H9 (cell line): ENCODE data around the gene NAT14. TPM values are rescaled to one million over a fixed set of nuclear protein-coding genes. Genes with fewer than 3 reads are reported as not detected.

Experiments used
- DNase-seq: peaks from one replicate; pipeline ENCODE4 v3.0.0-alpha.2; 2017
- H2AFZ ChIP-seq: one replicate; pipeline ENCODE4 v1.6.1; 2013; ENCODE audit warnings: mild to moderate bottlenecking, low read length, control low read depth, moderate library complexity
- H2AK5ac ChIP-seq: 2 replicates; pipeline ENCODE4 v1.6.1; 2013; ENCODE audit warnings: low read length, control low read depth, mixed read lengths; ENCODE audit not compliant: insufficient read length
- H2BK120ac ChIP-seq: one replicate; pipeline ENCODE4 v1.6.1; 2013; ENCODE audit warnings: low read depth, mild to moderate bottlenecking, low read length, control low read depth, inconsistent platforms; ENCODE audit not compliant: poor library complexity, severe bottlenecking
- H2BK12ac ChIP-seq: 2 replicates; pipeline ENCODE4 v1.6.1; 2013; ENCODE audit warnings: low read length, control low read depth, mixed read lengths, low read depth; ENCODE audit not compliant: insufficient read length
- H2BK15ac ChIP-seq: 2 replicates; pipeline ENCODE4 v1.6.1; 2013; ENCODE audit warnings: low read depth, low read length, control low read depth
- H2BK20ac ChIP-seq: one replicate; pipeline ENCODE4 v1.6.1; 2013; ENCODE audit warnings: low read depth, mild to moderate bottlenecking, low read length, control low read depth, inconsistent platforms; ENCODE audit not compliant: poor library complexity, severe bottlenecking
- H2BK5ac ChIP-seq: 2 replicates; pipeline ENCODE4 v1.6.1; 2013; ENCODE audit warnings: low read length, control low read depth, mixed read lengths; ENCODE audit not compliant: insufficient read length
- H3K14ac ChIP-seq: 2 replicates; pipeline ENCODE4 v1.6.1; 2013; ENCODE audit warnings: low read length, control low read depth; ENCODE audit not compliant: insufficient read depth
- H3K18ac ChIP-seq: 2 replicates; pipeline ENCODE4 v1.6.1; 2013; ENCODE audit warnings: low read depth, mild to moderate bottlenecking, mixed read lengths, low read length, control low read depth; ENCODE audit not compliant: insufficient read length
- H3K23ac ChIP-seq: 2 replicates; pipeline ENCODE4 v1.6.1; 2013; ENCODE audit warnings: low read length, control low read depth, mixed read lengths, low read depth; ENCODE audit not compliant: insufficient read length
- H3K23me2 ChIP-seq: 2 replicates; pipeline ENCODE4 v1.6.1; 2013; ENCODE audit warnings: low read depth, mild to moderate bottlenecking, mixed read lengths, low read length, control low read depth; ENCODE audit not compliant: insufficient read length, poor library complexity, severe bottlenecking
- H3K27ac ChIP-seq: 2 replicates; pipeline ENCODE4 v1.5.1; 2013; ENCODE audit warnings: low read length, control low read depth, mixed read lengths, low read depth; ENCODE audit not compliant: insufficient read length
- H3K27me3 ChIP-seq: 2 replicates; pipeline ENCODE4 v1.6.1; 2013; ENCODE audit warnings: low read length, control low read depth, inconsistent platforms; ENCODE audit not compliant: insufficient read depth
- H3K4ac ChIP-seq: 2 replicates; pipeline ENCODE4 v1.6.1; 2013; ENCODE audit warnings: low read depth, mild to moderate bottlenecking, control low read depth, inconsistent platforms, low read length, moderate library complexity
- H3K4me1 ChIP-seq: 2 replicates; pipeline ENCODE4 v1.6.1; 2013; ENCODE audit warnings: low read length, control low read depth, inconsistent platforms; ENCODE audit not compliant: insufficient read depth
- H3K4me2 ChIP-seq: 2 replicates; pipeline ENCODE4 v1.6.1; 2013; ENCODE audit warnings: low read length, control low read depth, mixed read lengths; ENCODE audit not compliant: insufficient read length, insufficient read depth
- H3K56ac ChIP-seq: 2 replicates; pipeline ENCODE4 v1.6.1; 2013; ENCODE audit warnings: low read depth, mild to moderate bottlenecking, mixed read lengths, low read length, control low read depth; ENCODE audit not compliant: insufficient read length
- H3K79me1 ChIP-seq: 2 replicates; pipeline ENCODE4 v1.6.1; 2013; ENCODE audit warnings: low read depth, mild to moderate bottlenecking, moderate library complexity, low read length, control low read depth, inconsistent platforms; ENCODE audit not compliant: insufficient read depth, poor library complexity, severe bottlenecking
- H3K79me2 ChIP-seq: 2 replicates; pipeline ENCODE4 v1.6.1; 2013; ENCODE audit warnings: low read length, control low read depth, inconsistent platforms; ENCODE audit not compliant: insufficient read depth
- H3K9ac ChIP-seq: 2 replicates; pipeline ENCODE4 v1.6.1; 2013; ENCODE audit warnings: low read length, control low read depth, mixed read lengths; ENCODE audit not compliant: insufficient read length; ENCODE audit errors: extremely low read depth
- H3K9me3 ChIP-seq: one replicate; pipeline ENCODE4 v1.6.1; 2013; ENCODE audit warnings: low read depth, low read length, inconsistent platforms; ENCODE audit not compliant: control insufficient read depth
- H3T11ph ChIP-seq: one replicate; pipeline ENCODE4 v1.6.1; 2013; ENCODE audit warnings: mild to moderate bottlenecking, low read length, control low read depth, inconsistent platforms
- H4K20me1 ChIP-seq: one replicate; pipeline ENCODE4 v1.6.1; 2013; ENCODE audit not compliant: control insufficient read depth, insufficient read length, insufficient read depth
- H4K5ac ChIP-seq: 2 replicates; pipeline ENCODE4 v1.6.1; 2013; ENCODE audit warnings: low read depth, mild to moderate bottlenecking, mixed read lengths, low read length, control low read depth; ENCODE audit not compliant: insufficient read length
- H4K8ac ChIP-seq: replicated peaks from 2 replicates; pipeline ENCODE4 v1.6.1; 2013; ENCODE audit warnings: low read length, control low read depth, mixed read lengths, low read depth; ENCODE audit not compliant: insufficient read length
- H4K91ac ChIP-seq: 2 replicates; pipeline ENCODE4 v1.6.1; 2013; ENCODE audit warnings: low read depth, mild to moderate bottlenecking, moderate library complexity, mixed read lengths, low read length, control low read depth; ENCODE audit not compliant: insufficient read length
- H3K27ac Mint-ChIP-seq, 3 experiments: 2 replicates in 2 of 3; 3 replicates in 1 of 3; pipeline ENCODE4 v1.8.0; 2020 to 2021; ENCODE audit warnings: mixed read lengths in 3 of 3, mild to moderate bottlenecking in 1 of 3, moderate library complexity in 1 of 3
- H3K27me3 Mint-ChIP-seq: 2 replicates; pipeline ENCODE4 v1.8.0; 2021; ENCODE audit warnings: low read depth, mild to moderate bottlenecking, moderate library complexity, mixed read lengths
- H3K36me3 Mint-ChIP-seq, 3 experiments: 2 replicates in 2 of 3; 3 replicates in 1 of 3; pipeline ENCODE4 v1.8.0; 2020 to 2021; ENCODE audit warnings: low read depth in 3 of 3, mixed read lengths in 3 of 3; ENCODE audit not compliant: insufficient read depth in 1 of 3
- H3K4me1 Mint-ChIP-seq, 2 experiments: 2 replicates each; pipeline ENCODE4 v1.8.0; 2020; ENCODE audit warnings: mixed read lengths in 2 of 2
- H3K4me3 Mint-ChIP-seq, 2 experiments: 2 replicates in 1 of 2; 3 replicates in 1 of 2; pipeline ENCODE4 v1.8.0; 2020 to 2021; ENCODE audit warnings: mild to moderate bottlenecking in 2 of 2, mixed read lengths in 2 of 2, moderate library complexity in 1 of 2
- H3K9me3 Mint-ChIP-seq, 2 experiments: 2 replicates in 1 of 2; 3 replicates in 1 of 2; pipeline ENCODE4 v1.8.0; 2020; ENCODE audit warnings: mild to moderate bottlenecking in 2 of 2, mixed read lengths in 2 of 2, moderate library complexity in 1 of 2
- CTCF ChIP-seq: fragments of 200-600 bp; sonication (generic); conservative IDR thresholded peaks from 3 replicates; pipeline ENCODE4 v1.8.0; 2021; ENCODE audit warnings: antibody characterized with exemption, mild to moderate bottlenecking
- WGBS: extraction: QIAGEN DNeasy Blood & Tissue Kit; methylation state at CpG from one replicate; pipeline ENCODE4 v1.1.7; 2013; ENCODE audit warnings: missing lambda C conversion rate, low lambda C conversion rate, mixed read lengths; ENCODE audit not compliant: insufficient read length; ENCODE audit errors: extremely low coverage; 5-methylcytosine and 5-hydroxymethylcytosine counted together
- total RNA-seq: library from RNA; stranded (reverse); gene quantifications from 2 replicates; pipeline ENCODE4 v1.2.1, GENCODE V29; 2021

The NAT14 gene
- total RNA-seq, 1 experiment from 2014 or later: 51.2 TPM

DNA sequence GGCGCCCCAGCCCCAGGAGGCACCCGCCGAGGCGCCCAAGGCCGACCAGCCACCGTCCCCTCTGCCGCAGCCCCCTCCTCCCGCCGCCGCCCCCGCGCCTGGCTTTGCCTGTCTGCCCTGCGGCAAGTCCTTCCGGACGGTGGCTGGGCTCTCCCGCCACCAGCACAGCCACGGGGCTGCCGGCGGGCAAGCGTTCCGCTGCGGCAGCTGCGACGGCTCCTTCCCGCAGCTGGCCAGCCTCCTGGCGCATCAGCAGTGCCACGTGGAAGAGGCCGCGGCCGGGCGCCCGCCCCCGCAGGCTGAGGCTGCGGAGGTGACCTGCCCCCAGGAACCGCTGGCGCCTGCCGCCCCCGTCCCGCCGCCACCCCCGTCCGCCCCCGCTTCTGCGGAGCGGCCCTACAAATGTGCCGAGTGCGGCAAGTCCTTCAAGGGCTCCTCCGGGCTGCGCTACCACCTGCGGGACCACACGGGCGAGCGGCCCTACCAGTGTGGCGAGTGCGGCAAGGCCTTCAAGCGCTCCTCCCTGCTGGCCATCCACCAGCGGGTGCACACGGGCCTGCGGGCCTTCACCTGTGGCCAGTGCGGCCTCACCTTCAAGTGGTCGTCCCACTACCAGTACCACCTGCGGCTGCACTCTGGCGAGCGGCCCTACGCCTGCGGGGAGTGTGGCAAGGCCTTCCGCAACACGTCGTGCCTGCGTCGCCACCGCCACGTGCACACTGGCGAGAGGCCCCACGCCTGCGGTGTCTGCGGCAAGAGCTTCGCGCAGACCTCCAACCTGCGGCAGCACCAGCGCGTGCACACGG lies 2.6 kb upstream of the NAT14 start:
- Mint-ChIP-seq H3K36me3 (peaks cover 2 to 19% (median 8%) of the 10 kb centered on the region in 3 experiments; a peak in 5 of 7 replicates), H3K4me1 (peaks cover 17 to 43% of the 10 kb centered on the region in 2 experiments), H3K9me3 (no peaks in the 10 kb centered on the region), H3K27me3 (no peaks in the 10 kb centered on the region; the same call in 1 of the 2 replicates), H3K4me3 (no peak overlapping the region), H3K27ac (no peak overlapping the region)
- Histone ChIP-seq H3K56ac (no peak overlapping the region), H3K4me2 (no peak overlapping the region), H4K20me1 (no peaks in the 10 kb centered on the region), H3K23ac (no peak overlapping the region), H3K23me2 (no peaks in the 10 kb centered on the region), H4K8ac (no peak overlapping the region), H2BK15ac (no peak overlapping the region), H2AK5ac (no peak overlapping the region), H3K4ac (no peak overlapping the region), H2BK20ac (no peak overlapping the region), H4K5ac (no peak overlapping the region), H2AFZ (no peak overlapping the region), H3K14ac (no peak overlapping the region), H2BK120ac (no peak overlapping the region), H3K4me1 (peaks cover under 1% of the 10 kb centered on the region; the same call in 1 of the 2 replicates), H2BK5ac (no peak overlapping the region), H3K79me2 (no peaks in the 10 kb centered on the region), H3T11ph (no peak overlapping the region), H3K18ac (no peak overlapping the region), H2BK12ac (no peak overlapping the region), H3K79me1 (no peaks in the 10 kb centered on the region), H3K9me3 (no peaks in the 10 kb centered on the region), H4K91ac (no peak overlapping the region), H3K9ac (no peak overlapping the region), H3K27ac (no peak overlapping the region), H3K27me3 (no peaks in the 10 kb centered on the region)
- DNase-seq: no peak
- WGBS: no CpG with 5 or more reads among the region's 83 CpGs
- TF ChIP-seq CTCF: no peak
